Muscle layer of colon (tissue), 2 donors: ENCODE results near the gene MAP4K3.

Source experiments
- H3K27ac ChIP-seq: one replicate; pipeline ENCODE4 v1.7.0; 2013; ENCODE audit warnings: low read depth, mild to moderate bottlenecking, low read length, moderate library complexity
- H3K27me3 ChIP-seq, 2 donors: one replicate each; pipeline ENCODE4 v1.7.0; 2013; ENCODE audit warnings: low read length in 2 of 2, mild to moderate bottlenecking in 2 of 2; ENCODE audit not compliant: insufficient read depth in 2 of 2, control insufficient read depth in 1 of 2
- H3K36me3 ChIP-seq: one replicate; pipeline ENCODE4 v1.7.0; 2013; ENCODE audit warnings: mild to moderate bottlenecking, low read length; ENCODE audit not compliant: insufficient read depth
- H3K4me1 ChIP-seq: one replicate; pipeline ENCODE4 v1.7.0; 2013; ENCODE audit warnings: mild to moderate bottlenecking, low read length; ENCODE audit not compliant: insufficient read depth
- H3K4me3 ChIP-seq, 2 donors: one replicate each; pipeline ENCODE4 v1.7.0; 2013; ENCODE audit warnings: low read length in 2 of 2, low read depth in 1 of 2, mild to moderate bottlenecking in 1 of 2, moderate library complexity in 1 of 2
- H3K9ac ChIP-seq: one replicate; pipeline ENCODE4 v1.7.0; 2013; ENCODE audit warnings: low read length
- H3K9me3 ChIP-seq: one replicate; pipeline ENCODE4 v1.7.0; 2013; ENCODE audit warnings: mild to moderate bottlenecking, low read length
- donor health status: abdominal sarcoma.
- donor health status: Adenocarcinoma of cecum.

The MAP4K3 gene

GRCh38 chr2:39281391-39281790 is 155.7 kb downstream of the MAP4K3 start:
- Histone ChIP-seq H3K27me3 (no peaks in the 10 kb centered on the region), H3K4me1 (no peaks in the 10 kb centered on the region), H3K4me3 (no peak overlapping the region), H3K9ac (no peak overlapping the region), H3K27ac (no peak overlapping the region), H3K36me3 (peaks cover 26% of the 10 kb centered on the region), H3K9me3 (no peaks in the 10 kb centered on the region)

- H3K4me3 ChIP-seq, result no peak overlapping the region
- H3K27ac ChIP-seq, result no peak overlapping the region
- peaks cover 21% of the 10 kb centered on the region for H3K36me3 ChIP-seq
- H3K27me3 ChIP-seq, result no peaks in the 10 kb centered on the region
- no peaks in the 10 kb centered on the region for H3K9me3 ChIP-seq
- H3K9ac ChIP-seq, result no peak overlapping the region
- no peaks in the 10 kb centered on the region for H3K4me1 ChIP-seq
These were observed 162.1 kb downstream of the MAP4K3 start for GRCh38 chr2:39275016-39275415.

- Histone ChIP-seq H3K9me3 (no peaks in the 10 kb centered on the region), H3K36me3 (peaks cover 11% of the 10 kb centered on the region), H3K27me3 (no peaks in the 10 kb centered on the region), H3K4me1 (no peaks in the 10 kb centered on the region), H3K9ac (no peak overlapping the region), H3K27ac (no peak overlapping the region), H3K4me3 (no peak overlapping the region)
These were observed 167.1 kb downstream of the MAP4K3 start for GRCh38 chr2:39269941-39270340.

GRCh38 chr2:39266916-39267434 is 170.1 kb downstream of the MAP4K3 start:
- Histone ChIP-seq H3K36me3 (peaks cover 16% of the 10 kb centered on the region), H3K4me1 (no peaks in the 10 kb centered on the region), H3K9me3 (no peaks in the 10 kb centered on the region), H3K27ac (no peak overlapping the region), H3K9ac (no peak overlapping the region), H3K4me3 (no peak overlapping the region), H3K27me3 (no peaks in the 10 kb centered on the region)

GRCh38 chr2:39266139-39266805 is 170.8 kb downstream of the MAP4K3 start:
- H3K27me3 ChIP-seq, result no peaks in the 10 kb centered on the region
- peaks cover 17% of the 10 kb centered on the region for H3K36me3 ChIP-seq
- no peaks in the 10 kb centered on the region for H3K4me1 ChIP-seq
- H3K4me3 ChIP-seq, result no peak overlapping the region
- H3K9me3 ChIP-seq, result no peaks in the 10 kb centered on the region
- no peak overlapping the region for H3K9ac ChIP-seq
- H3K27ac ChIP-seq, result no peak overlapping the region

GRCh38 chr2:39265315-39265714 is 171.8 kb downstream of the MAP4K3 start:
- H3K36me3 ChIP-seq, result peaks cover 20% of the 10 kb centered on the region
- H3K9ac ChIP-seq, result no peak overlapping the region
- no peak overlapping the region for H3K4me3 ChIP-seq
- H3K4me1 ChIP-seq, result no peaks in the 10 kb centered on the region
- no peaks in the 10 kb centered on the region for H3K9me3 ChIP-seq
- H3K27me3 ChIP-seq, result no peaks in the 10 kb centered on the region
- no peak overlapping the region for H3K27ac ChIP-seq

GRCh38 chr2:39264733-39265132 is 172.4 kb downstream of the MAP4K3 start:
- H3K9ac ChIP-seq, result no peak overlapping the region
- H3K4me1 ChIP-seq, result no peaks in the 10 kb centered on the region
- no peak overlapping the region for H3K4me3 ChIP-seq
- H3K9me3 ChIP-seq, result no peaks in the 10 kb centered on the region
- H3K36me3 ChIP-seq, result peaks cover 24% of the 10 kb centered on the region
- no peaks in the 10 kb centered on the region for H3K27me3 ChIP-seq
- no peak overlapping the region for H3K27ac ChIP-seq

- H3K27me3 ChIP-seq, result no peaks in the 10 kb centered on the region
- H3K4me1 ChIP-seq, result no peaks in the 10 kb centered on the region
- H3K9me3 ChIP-seq, result no peaks in the 10 kb centered on the region
- H3K36me3 ChIP-seq, result peaks cover 38% of the 10 kb centered on the region
- no peak overlapping the region for H3K27ac ChIP-seq
- H3K4me3 ChIP-seq, result no peak overlapping the region
- no peak overlapping the region for H3K9ac ChIP-seq
These were observed 177.0 kb downstream of the MAP4K3 start for GRCh38 chr2:39260087-39260486.

- H3K4me3 ChIP-seq, result no peak overlapping the region
- H3K27ac ChIP-seq, result no peak overlapping the region
- H3K36me3 ChIP-seq, result peaks cover 64% of the 10 kb centered on the region
- H3K4me1 ChIP-seq, result no peaks in the 10 kb centered on the region
- no peaks in the 10 kb centered on the region for H3K27me3 ChIP-seq
- H3K9ac ChIP-seq, result no peak overlapping the region
- H3K9me3 ChIP-seq, result no peaks in the 10 kb centered on the region
These were observed 181.0 kb downstream of the MAP4K3 start for GRCh38 chr2:39256040-39256439.

GRCh38 chr2:39252888-39253518 is 184.1 kb downstream of the MAP4K3 start:
- Histone ChIP-seq H3K4me1 (no peaks in the 10 kb centered on the region), H3K9me3 (no peaks in the 10 kb centered on the region), H3K27ac (no peak overlapping the region), H3K9ac (no peak overlapping the region), H3K27me3 (no peaks in the 10 kb centered on the region), H3K36me3 (peaks cover 50% of the 10 kb centered on the region), H3K4me3 (no peak overlapping the region)

GRCh38 chr2:39247512-39248043 is 189.5 kb downstream of the MAP4K3 start:
- Histone ChIP-seq H3K36me3 (peaks cover 21% of the 10 kb centered on the region), H3K4me3 (no peak overlapping the region), H3K4me1 (no peaks in the 10 kb centered on the region), H3K9me3 (no peaks in the 10 kb centered on the region), H3K27ac (no peak overlapping the region), H3K27me3 (no peaks in the 10 kb centered on the region), H3K9ac (no peak overlapping the region)
